IMR-90 (cell line): ENCODE measurements around the gene SCRG1. TPM values are rescaled to one million over a fixed set of nuclear protein-coding genes. Genes with fewer than 3 reads are reported as not detected.

Source experiments
- ATAC-seq: fragments of 200-7000 bp; cut with Tn5 transposase; 2 replicates; pipeline ENCODE4 v1.9.1; 2020; ENCODE audit warnings: low read depth, mild to moderate bottlenecking, moderate library complexity
- BruUV-seq: library from RNA; stranded (reverse); fragments of 400-500 nt; replicated peaks from 2 replicates; lab custom pipeline; 2021; lab: Mats Ljungman, UMichigan
- CTCF ChIA-PET: fragments of 300-600 bp; formaldehyde crosslinking; extraction: SDS; loops from one replicate; lab custom pipeline; 2021; ENCODE audit warnings: antibody characterized with exemption; lab: Yijun Ruan, JAX
- POLR2A ChIA-PET: fragments of 300-600 bp; sonication (Branson Sonifier 250); formaldehyde crosslinking; loops from one replicate; lab custom pipeline; 2022; ENCODE audit warnings: antibody characterized with exemption; ENCODE audit not compliant: unreplicated experiment; lab: Charles Lee
- DNase-seq: peaks from one replicate; pipeline ENCODE4 v3.0.0; 2013
- H2AFZ ChIP-seq: replicated peaks from 2 replicates; pipeline ENCODE3; 2013; ENCODE audit warnings: low read length, mild to moderate bottlenecking; ENCODE audit not compliant: poor library complexity
- H2AK5ac ChIP-seq: 2 replicates; pipeline ENCODE4 v1.6.1; 2013; ENCODE audit warnings: low read depth, low read length, inconsistent platforms
- H2AK9ac ChIP-seq: replicated peaks from 2 replicates; pipeline ENCODE3; 2013; ENCODE audit warnings: mild to moderate bottlenecking, low read depth, low read length, moderate library complexity; ENCODE audit not compliant: poor library complexity
- H2BK120ac ChIP-seq: 2 replicates; pipeline ENCODE4 v1.6.1; 2013; ENCODE audit warnings: low read depth, low read length, inconsistent platforms
- H2BK15ac ChIP-seq: 3 replicates; pipeline ENCODE4 v1.6.1; 2013; ENCODE audit warnings: low read depth, low read length, inconsistent platforms
- H2BK20ac ChIP-seq: 2 replicates; pipeline ENCODE4 v1.6.1; 2013; ENCODE audit warnings: low read depth, mild to moderate bottlenecking, inconsistent platforms, low read length, moderate library complexity
- H2BK5ac ChIP-seq: 2 replicates; pipeline ENCODE4 v1.6.1; 2013; ENCODE audit warnings: mild to moderate bottlenecking, low read depth, low read length, inconsistent platforms; ENCODE audit not compliant: poor library complexity, severe bottlenecking
- H3K14ac ChIP-seq: replicated peaks from 2 replicates; pipeline ENCODE4 v1.6.1; 2013; ENCODE audit warnings: low read depth, low read length, inconsistent platforms
- H3K18ac ChIP-seq: 2 replicates; pipeline ENCODE4 v1.6.1; 2013; ENCODE audit warnings: low read depth, low read length, control low read depth
- H3K23ac ChIP-seq: 2 replicates; pipeline ENCODE4 v1.6.1; 2013; ENCODE audit warnings: low read depth, low read length, inconsistent platforms
- H3K27ac ChIP-seq: 2 replicates; pipeline ENCODE4 v1.5.1; 2013; ENCODE audit warnings: mild to moderate bottlenecking, control low read depth, low read length; ENCODE audit not compliant: insufficient read depth
- H3K27me3 ChIP-seq: 2 replicates; pipeline ENCODE4 v1.6.1; 2013; ENCODE audit warnings: low read length; ENCODE audit not compliant: control insufficient read depth, insufficient read depth
- H3K36me3 ChIP-seq: 2 replicates; pipeline ENCODE4 v1.6.1; 2013; ENCODE audit warnings: low read length, mixed read lengths; ENCODE audit not compliant: control insufficient read depth, insufficient read depth
- H3K4ac ChIP-seq: 2 replicates; pipeline ENCODE4 v1.6.1; 2013; ENCODE audit warnings: low read depth, low read length, inconsistent platforms
- H3K4me1 ChIP-seq: 2 replicates; pipeline ENCODE4 v1.6.1; 2013; ENCODE audit warnings: low read length, mixed read lengths; ENCODE audit not compliant: control insufficient read depth, insufficient read depth
- H3K4me2 ChIP-seq: 2 replicates; pipeline ENCODE4 v1.6.1; 2013; ENCODE audit warnings: low read depth, mild to moderate bottlenecking, control low read depth, low read length, moderate library complexity
- H3K4me3 ChIP-seq: 2 replicates; pipeline ENCODE4 v1.5.1; 2013; ENCODE audit warnings: low read depth, mild to moderate bottlenecking, control low read depth, low read length, moderate library complexity; ENCODE audit not compliant: insufficient read depth
- H3K56ac ChIP-seq: 2 replicates; pipeline ENCODE4 v1.6.1; 2013; ENCODE audit warnings: low read length, inconsistent platforms; ENCODE audit not compliant: insufficient read depth; ENCODE audit errors: extremely low read depth
- H3K79me1 ChIP-seq, 2 experiments: 2 replicates each; pipeline ENCODE4 v1.6.1; 2013; ENCODE audit warnings: low read length in 2 of 2, inconsistent platforms in 1 of 2, low read depth in 1 of 2
- H3K9ac ChIP-seq: 2 replicates; pipeline ENCODE4 v1.6.1; 2013; ENCODE audit warnings: low read depth, low read length, control low read depth
- H3K9me1 ChIP-seq: 2 replicates; pipeline ENCODE4 v1.6.1; 2013; ENCODE audit warnings: low read length, inconsistent platforms; ENCODE audit not compliant: insufficient read depth
- H3K9me3 ChIP-seq: 2 replicates; pipeline ENCODE4 v1.6.1; 2013; ENCODE audit warnings: low read length; ENCODE audit not compliant: control insufficient read depth, insufficient read depth
- H4K20me1 ChIP-seq: 2 replicates; pipeline ENCODE4 v1.6.1; 2013; ENCODE audit warnings: low read length, inconsistent platforms; ENCODE audit not compliant: insufficient read depth
- H4K5ac ChIP-seq: 2 replicates; pipeline ENCODE4 v1.6.1; 2013; ENCODE audit warnings: mild to moderate bottlenecking, low read depth, low read length, control low read depth
- H4K8ac ChIP-seq, 2 experiments: 2 replicates each; pipeline ENCODE4 v1.6.1; 2013; ENCODE audit warnings: low read depth in 2 of 2, low read length in 2 of 2, control low read depth in 1 of 2, inconsistent platforms in 1 of 2
- H4K91ac ChIP-seq: 2 replicates; pipeline ENCODE4 v1.6.1; 2013; ENCODE audit warnings: low read depth, low read length, inconsistent platforms; ENCODE audit not compliant: insufficient read depth
- BHLHE40 ChIP-seq: fragments of 150-350 bp; IDR thresholded peaks from 2 replicates; pipeline ENCODE4 v1.6.1; 2016; ENCODE audit warnings: mild to moderate bottlenecking, low read depth, low read length
- FOS ChIP-seq: fragments of 150-350 bp; IDR thresholded peaks from 2 replicates; pipeline ENCODE4 v1.6.1; 2016; ENCODE audit warnings: low read depth, low read length
- MAZ ChIP-seq: IDR thresholded peaks from 2 replicates; pipeline ENCODE4 v1.6.1; 2012; ENCODE audit warnings: low read depth, mild to moderate bottlenecking, low read length, improper control_type of control experiment, moderate library complexity, borderline replicate concordance
- POLR2A ChIP-seq: IDR thresholded peaks from 2 replicates; pipeline ENCODE4 v1.6.1; 2012; ENCODE audit warnings: mild to moderate bottlenecking, low read depth, low read length
- RCOR1 ChIP-seq: IDR thresholded peaks from 2 replicates; pipeline ENCODE4 v1.6.1; 2012; ENCODE audit warnings: mild to moderate bottlenecking, low read length, improper control_type of control experiment; ENCODE audit not compliant: insufficient replicate concordance
- SMC3 ChIP-seq: fragments of 150-350 bp; IDR thresholded peaks from 2 replicates; pipeline ENCODE4 v1.6.1; 2016; ENCODE audit warnings: low read depth, mild to moderate bottlenecking, antibody characterized with exemption, low read length, moderate library complexity
- WGBS, 2 experiments: methylation state at CpG; one replicate each; pipeline versions ENCODE4 v1.1.5 to v1.1.7; 2013; ENCODE audit warnings: missing lambda C conversion rate in 2 of 2; ENCODE audit not compliant: insufficient read length in 1 of 2; ENCODE audit errors: extremely low coverage in 2 of 2; 5-methylcytosine and 5-hydroxymethylcytosine counted together
- dilution Hi-C: fragments of 300-500 bp; cut with HindIII; formaldehyde crosslinking; loops from one replicate; pipeline ENCODE4 v1.14.3; 2018; ENCODE audit warnings: low sequenced_read_pairs; ENCODE audit not compliant: unreplicated experiment
- in situ Hi-C: fragments of 300-500 bp; cut with MboI; formaldehyde crosslinking; loops from 3 replicates; pipeline ENCODE4 v1.14.3; 2019; ENCODE audit warnings: low sequenced_read_pairs, inconsistent platforms, mixed read lengths
- intact Hi-C: fragments of 100-400 bp; cut with micrococcal nuclease; formaldehyde crosslinking; loops from 2 replicates; pipeline ENCODE4 v1.10.0; 2022
- polyA plus RNA-seq, 3 experiments: library from polyadenylated mRNA; depleted of rRNA; stranded (reverse); fragments of >200 nt; gene quantifications; 2 replicates each; pipeline ENCODE4 v1.2.3, GENCODE V29; 2012; ENCODE audit warnings: low replicate concordance in 1 of 3
- total RNA-seq: library from RNA; depleted of rRNA; stranded (reverse); fragments of >200 nt; gene quantifications from 2 replicates; pipeline ENCODE4 v1.2.3, GENCODE V29; 2012

The SCRG1 gene
- total and polyA plus RNA-seq, 2 of the 4 experiments (the other 2 are of a cell fraction), result under 0.01 to 0.22 TPM

- Histone ChIP-seq H3K9me3 (no peaks in the 10 kb centered on the region; the same call in 1 of the 2 replicates), H2BK20ac (no peak overlapping the region), H3K18ac (no peak overlapping the region), H3K56ac (no peak overlapping the region), H3K4me2 (no peak overlapping the region), H3K36me3 (no peaks in the 10 kb centered on the region), H4K20me1 (no peaks in the 10 kb centered on the region), H4K5ac (no peak overlapping the region), H3K4ac (no peak overlapping the region), H3K4me1 (no peaks in the 10 kb centered on the region; the same call in 1 of the 2 replicates), H2BK120ac (no peak overlapping the region), H2BK5ac (no peak overlapping the region), H2AK9ac (no peak overlapping the region), H3K9ac (no peak overlapping the region), H4K8ac (no peak overlapping the region), H4K91ac (no peak overlapping the region), H2AK5ac (no peak overlapping the region), H3K4me3 (no peak overlapping the region), H3K27me3 (no peaks in the 10 kb centered on the region), H3K9me1 (0 out of 2 replicates have a peak, but pooled peaks cover 5% of the 10 kb centered on the region), H3K79me1 (no peaks in the 10 kb centered on the region), H3K23ac (no peak overlapping the region), H3K27ac (no peak overlapping the region), H2AFZ (no peak overlapping the region), H3K14ac (no peak overlapping the region), H2BK15ac (no peak overlapping the region)
- ATAC-seq (no peak), DNase-seq (no peak)
- intact Hi-C loops, result no loop called here
- TF ChIP-seq BHLHE40 (no peak), SMC3 (no peak), FOS (no peak), MAZ (no peak), RCOR1 (no peak), POLR2A (no peak)
- no TSS peak for BruUV-seq
- ChIA-PET POLR2A (no interaction called here), CTCF (interaction anchor here (0.7 kb wide), 1 partner anchor 1280 kb away, joined by 7 read pairs; no protein-coding TSS in a partner anchor)
- dilution Hi-C loops, result no loop called here
- in situ Hi-C loops, result no loop called here
- WGBS, 2 experiments, result no CpG with 5 or more reads among the region's 3 CpGs
Observed at GRCh38 chr4:173362666-173363065, 36.2 kb downstream of the SCRG1 start.
